IMR-90 (cell line): ENCODE measurements around the gene KCNJ10. TPM values are rescaled to one million over a fixed set of nuclear protein-coding genes. Genes with fewer than 3 reads are reported as not detected.

Source experiments
- ATAC-seq: fragments of 200-7000 bp; cut with Tn5 transposase; 2 replicates; pipeline ENCODE4 v1.9.1; 2020; ENCODE audit warnings: low read depth, mild to moderate bottlenecking, moderate library complexity
- BruUV-seq: library from RNA; stranded (reverse); fragments of 400-500 nt; replicated peaks from 2 replicates; lab custom pipeline; 2021; lab: Mats Ljungman, UMichigan
- CTCF ChIA-PET: fragments of 300-600 bp; formaldehyde crosslinking; extraction: SDS; loops from one replicate; lab custom pipeline; 2021; ENCODE audit warnings: antibody characterized with exemption; lab: Yijun Ruan, JAX
- POLR2A ChIA-PET: fragments of 300-600 bp; sonication (Branson Sonifier 250); formaldehyde crosslinking; loops from one replicate; lab custom pipeline; 2022; ENCODE audit warnings: antibody characterized with exemption; ENCODE audit not compliant: unreplicated experiment; lab: Charles Lee
- DNase-seq: peaks from one replicate; pipeline ENCODE4 v3.0.0; 2013
- H2AFZ ChIP-seq: replicated peaks from 2 replicates; pipeline ENCODE3; 2013; ENCODE audit warnings: low read length, mild to moderate bottlenecking; ENCODE audit not compliant: poor library complexity
- H2AK5ac ChIP-seq: 2 replicates; pipeline ENCODE4 v1.6.1; 2013; ENCODE audit warnings: low read depth, low read length, inconsistent platforms
- H2AK9ac ChIP-seq: replicated peaks from 2 replicates; pipeline ENCODE3; 2013; ENCODE audit warnings: mild to moderate bottlenecking, low read depth, low read length, moderate library complexity; ENCODE audit not compliant: poor library complexity
- H2BK120ac ChIP-seq: 2 replicates; pipeline ENCODE4 v1.6.1; 2013; ENCODE audit warnings: low read depth, low read length, inconsistent platforms
- H2BK15ac ChIP-seq: 3 replicates; pipeline ENCODE4 v1.6.1; 2013; ENCODE audit warnings: low read depth, low read length, inconsistent platforms
- H2BK20ac ChIP-seq: 2 replicates; pipeline ENCODE4 v1.6.1; 2013; ENCODE audit warnings: low read depth, mild to moderate bottlenecking, inconsistent platforms, low read length, moderate library complexity
- H2BK5ac ChIP-seq: 2 replicates; pipeline ENCODE4 v1.6.1; 2013; ENCODE audit warnings: mild to moderate bottlenecking, low read depth, low read length, inconsistent platforms; ENCODE audit not compliant: poor library complexity, severe bottlenecking
- H3K14ac ChIP-seq: replicated peaks from 2 replicates; pipeline ENCODE4 v1.6.1; 2013; ENCODE audit warnings: low read depth, low read length, inconsistent platforms
- H3K18ac ChIP-seq: 2 replicates; pipeline ENCODE4 v1.6.1; 2013; ENCODE audit warnings: low read depth, low read length, control low read depth
- H3K23ac ChIP-seq: 2 replicates; pipeline ENCODE4 v1.6.1; 2013; ENCODE audit warnings: low read depth, low read length, inconsistent platforms
- H3K27ac ChIP-seq: 2 replicates; pipeline ENCODE4 v1.5.1; 2013; ENCODE audit warnings: mild to moderate bottlenecking, control low read depth, low read length; ENCODE audit not compliant: insufficient read depth
- H3K27me3 ChIP-seq: 2 replicates; pipeline ENCODE4 v1.6.1; 2013; ENCODE audit warnings: low read length; ENCODE audit not compliant: control insufficient read depth, insufficient read depth
- H3K36me3 ChIP-seq: 2 replicates; pipeline ENCODE4 v1.6.1; 2013; ENCODE audit warnings: low read length, mixed read lengths; ENCODE audit not compliant: control insufficient read depth, insufficient read depth
- H3K4ac ChIP-seq: 2 replicates; pipeline ENCODE4 v1.6.1; 2013; ENCODE audit warnings: low read depth, low read length, inconsistent platforms
- H3K4me1 ChIP-seq: 2 replicates; pipeline ENCODE4 v1.6.1; 2013; ENCODE audit warnings: low read length, mixed read lengths; ENCODE audit not compliant: control insufficient read depth, insufficient read depth
- H3K4me2 ChIP-seq: 2 replicates; pipeline ENCODE4 v1.6.1; 2013; ENCODE audit warnings: low read depth, mild to moderate bottlenecking, control low read depth, low read length, moderate library complexity
- H3K4me3 ChIP-seq: 2 replicates; pipeline ENCODE4 v1.5.1; 2013; ENCODE audit warnings: low read depth, mild to moderate bottlenecking, control low read depth, low read length, moderate library complexity; ENCODE audit not compliant: insufficient read depth
- H3K56ac ChIP-seq: 2 replicates; pipeline ENCODE4 v1.6.1; 2013; ENCODE audit warnings: low read length, inconsistent platforms; ENCODE audit not compliant: insufficient read depth; ENCODE audit errors: extremely low read depth
- H3K79me1 ChIP-seq, 2 experiments: 2 replicates each; pipeline ENCODE4 v1.6.1; 2013; ENCODE audit warnings: low read length in 2 of 2, inconsistent platforms in 1 of 2, low read depth in 1 of 2
- H3K9ac ChIP-seq: 2 replicates; pipeline ENCODE4 v1.6.1; 2013; ENCODE audit warnings: low read depth, low read length, control low read depth
- H3K9me1 ChIP-seq: 2 replicates; pipeline ENCODE4 v1.6.1; 2013; ENCODE audit warnings: low read length, inconsistent platforms; ENCODE audit not compliant: insufficient read depth
- H3K9me3 ChIP-seq: 2 replicates; pipeline ENCODE4 v1.6.1; 2013; ENCODE audit warnings: low read length; ENCODE audit not compliant: control insufficient read depth, insufficient read depth
- H4K20me1 ChIP-seq: 2 replicates; pipeline ENCODE4 v1.6.1; 2013; ENCODE audit warnings: low read length, inconsistent platforms; ENCODE audit not compliant: insufficient read depth
- H4K5ac ChIP-seq: 2 replicates; pipeline ENCODE4 v1.6.1; 2013; ENCODE audit warnings: mild to moderate bottlenecking, low read depth, low read length, control low read depth
- H4K8ac ChIP-seq, 2 experiments: 2 replicates each; pipeline ENCODE4 v1.6.1; 2013; ENCODE audit warnings: low read depth in 2 of 2, low read length in 2 of 2, control low read depth in 1 of 2, inconsistent platforms in 1 of 2
- H4K91ac ChIP-seq: 2 replicates; pipeline ENCODE4 v1.6.1; 2013; ENCODE audit warnings: low read depth, low read length, inconsistent platforms; ENCODE audit not compliant: insufficient read depth
- BHLHE40 ChIP-seq: fragments of 150-350 bp; IDR thresholded peaks from 2 replicates; pipeline ENCODE4 v1.6.1; 2016; ENCODE audit warnings: mild to moderate bottlenecking, low read depth, low read length
- CEBPB ChIP-seq: IDR thresholded peaks from 2 replicates; pipeline ENCODE4 v1.6.1; 2012; ENCODE audit warnings: low read depth, low read length, improper control_type of control experiment
- CHD1 ChIP-seq: IDR thresholded peaks from 2 replicates; pipeline ENCODE4 v1.6.1; 2012; ENCODE audit warnings: low read depth, low read length, improper control_type of control experiment
- FOS ChIP-seq: fragments of 150-350 bp; IDR thresholded peaks from 2 replicates; pipeline ENCODE4 v1.6.1; 2016; ENCODE audit warnings: low read depth, low read length
- MAFK ChIP-seq: IDR thresholded peaks from 2 replicates; pipeline ENCODE4 v1.6.1; 2012; ENCODE audit warnings: low read depth, low read length, improper control_type of control experiment
- MAZ ChIP-seq: IDR thresholded peaks from 2 replicates; pipeline ENCODE4 v1.6.1; 2012; ENCODE audit warnings: low read depth, mild to moderate bottlenecking, low read length, improper control_type of control experiment, moderate library complexity, borderline replicate concordance
- MXI1 ChIP-seq: IDR thresholded peaks from 2 replicates; pipeline ENCODE4 v1.6.1; 2012; ENCODE audit warnings: low read depth, mild to moderate bottlenecking, low read length, moderate library complexity, borderline replicate concordance
- NFE2L2 ChIP-seq: fragments of 150-350 bp; IDR thresholded peaks from 2 replicates; pipeline ENCODE4 v1.6.1; 2016; ENCODE audit warnings: low read depth, mild to moderate bottlenecking, low read length
- POLR2A ChIP-seq: IDR thresholded peaks from 2 replicates; pipeline ENCODE4 v1.6.1; 2012; ENCODE audit warnings: mild to moderate bottlenecking, low read depth, low read length
- RAD21 ChIP-seq: IDR thresholded peaks from 2 replicates; pipeline ENCODE4 v1.6.1; 2012; ENCODE audit warnings: low read length, improper control_type of control experiment
- RCOR1 ChIP-seq: IDR thresholded peaks from 2 replicates; pipeline ENCODE4 v1.6.1; 2012; ENCODE audit warnings: mild to moderate bottlenecking, low read length, improper control_type of control experiment; ENCODE audit not compliant: insufficient replicate concordance
- RFX5 ChIP-seq: IDR thresholded peaks from 2 replicates; pipeline ENCODE4 v1.8.0; 2012; ENCODE audit warnings: low read depth, mild to moderate bottlenecking, low read length, moderate library complexity
- SMC3 ChIP-seq: fragments of 150-350 bp; IDR thresholded peaks from 2 replicates; pipeline ENCODE4 v1.6.1; 2016; ENCODE audit warnings: low read depth, mild to moderate bottlenecking, antibody characterized with exemption, low read length, moderate library complexity
- WGBS, 2 experiments: methylation state at CpG; one replicate each; pipeline versions ENCODE4 v1.1.5 to v1.1.7; 2013; ENCODE audit warnings: missing lambda C conversion rate in 2 of 2; ENCODE audit not compliant: insufficient read length in 1 of 2; ENCODE audit errors: extremely low coverage in 2 of 2; 5-methylcytosine and 5-hydroxymethylcytosine counted together
- dilution Hi-C: fragments of 300-500 bp; cut with HindIII; formaldehyde crosslinking; loops from one replicate; pipeline ENCODE4 v1.14.3; 2018; ENCODE audit warnings: low sequenced_read_pairs; ENCODE audit not compliant: unreplicated experiment
- in situ Hi-C: fragments of 300-500 bp; cut with MboI; formaldehyde crosslinking; loops from 3 replicates; pipeline ENCODE4 v1.14.3; 2019; ENCODE audit warnings: low sequenced_read_pairs, inconsistent platforms, mixed read lengths
- intact Hi-C: fragments of 100-400 bp; cut with micrococcal nuclease; formaldehyde crosslinking; loops from 2 replicates; pipeline ENCODE4 v1.10.0; 2022
- polyA plus RNA-seq, 3 experiments: library from polyadenylated mRNA; depleted of rRNA; stranded (reverse); fragments of >200 nt; gene quantifications; 2 replicates each; pipeline ENCODE4 v1.2.3, GENCODE V29; 2012; ENCODE audit warnings: low replicate concordance in 1 of 3
- total RNA-seq: library from RNA; depleted of rRNA; stranded (reverse); fragments of >200 nt; gene quantifications from 2 replicates; pipeline ENCODE4 v1.2.3, GENCODE V29; 2012
- TF ChIP-seq, protein P1 (sequence below): conservative IDR thresholded peaks from 2 replicates; pipeline ENCODE4 v1.5.1; 2012; ENCODE audit warnings: mild to moderate bottlenecking, low read depth, low read length, improper control_type of control experiment
- TF ChIP-seq, protein P2 (sequence below): fragments of 150-350 bp; IDR thresholded peaks from 2 replicates; pipeline ENCODE4 v1.6.1; 2017; ENCODE audit warnings: mild to moderate bottlenecking, antibody characterized with exemption, low read length, low read depth
- TF ChIP-seq, protein P3 (sequence below): fragments of 150-350 bp; IDR thresholded peaks from 2 replicates; pipeline ENCODE4 v1.6.1; 2016; ENCODE audit warnings: low read depth, mild to moderate bottlenecking, low read length, moderate library complexity, borderline replicate concordance

The KCNJ10 gene
- total and polyA plus RNA-seq, 2 of the 4 experiments (the other 2 are of a cell fraction): not detected

DNA sequence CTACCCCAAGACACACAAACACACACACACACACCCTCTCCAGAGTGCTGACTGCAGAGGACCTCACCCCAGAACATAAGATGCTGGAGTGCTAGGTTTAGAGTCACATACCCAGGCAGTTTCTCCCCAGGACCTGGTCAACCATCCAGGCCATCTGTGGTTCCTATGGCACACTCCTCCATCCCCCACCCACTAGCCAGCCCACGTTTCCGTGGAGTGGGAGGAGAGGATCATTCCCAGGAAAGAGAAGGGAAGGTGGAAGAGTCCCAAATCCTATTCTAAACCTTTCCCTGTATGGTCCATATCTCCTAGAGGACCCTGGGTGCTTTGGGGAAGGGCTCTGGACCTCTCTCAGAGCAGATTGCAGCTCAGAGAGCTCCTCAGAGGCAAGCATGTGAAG, 12.5 kb upstream of the KCNJ10 start:
- H3K14ac ChIP-seq: no peak overlapping the region
- no peak overlapping the region for H2AFZ ChIP-seq
- BruUV-seq: no TSS peak
- ChIA-PET POLR2A (interaction anchor here (0.6 kb wide), 1 partner anchor 193 kb away, joined by 11 read pairs; no protein-coding TSS in a partner anchor), CTCF (interaction anchor here (1.7 kb wide), 1 partner anchor 36 kb away, joined by 6 read pairs; no protein-coding TSS in a partner anchor)
- H4K5ac ChIP-seq: no peak overlapping the region
- no peak overlapping the region for H4K8ac ChIP-seq
- H2AK9ac ChIP-seq: no peak overlapping the region
- in situ Hi-C loops (no loop called here), dilution Hi-C loops (no loop called here), intact Hi-C loops (no loop called here)
- no peaks in the 10 kb centered on the region for H3K9me1 ChIP-seq
- peaks cover 62% of the 10 kb centered on the region for H3K27me3 ChIP-seq
- H3K4me1 ChIP-seq: peaks cover 3% of the 10 kb centered on the region; the same call in 1 of the 2 replicates
- H4K20me1 ChIP-seq: no peaks in the 10 kb centered on the region
- H3K36me3 ChIP-seq: no peaks in the 10 kb centered on the region
- no peak overlapping the region for H3K9ac ChIP-seq
- no peak overlapping the region for H3K27ac ChIP-seq
- H3K56ac ChIP-seq: no peak overlapping the region
- no peak overlapping the region for H3K23ac ChIP-seq
- H3K4me3 ChIP-seq: no peak overlapping the region
- H3K4me2 ChIP-seq: no peak overlapping the region
- no peaks in the 10 kb centered on the region for H3K79me1 ChIP-seq
- no peak overlapping the region for H3K18ac ChIP-seq
- no peak for TF ChIP-seq MAZ
- no peak for TF ChIP-seq CHD1
- no peak for TF ChIP-seq CEBPB
- no peak for TF ChIP-seq RCOR1
- TF ChIP-seq RAD21: no peak
- no peak for TF ChIP-seq RFX5
- no peak for TF ChIP-seq NFE2L2
- no peak for TF ChIP-seq MAFK
- TF ChIP-seq, protein P1, sequence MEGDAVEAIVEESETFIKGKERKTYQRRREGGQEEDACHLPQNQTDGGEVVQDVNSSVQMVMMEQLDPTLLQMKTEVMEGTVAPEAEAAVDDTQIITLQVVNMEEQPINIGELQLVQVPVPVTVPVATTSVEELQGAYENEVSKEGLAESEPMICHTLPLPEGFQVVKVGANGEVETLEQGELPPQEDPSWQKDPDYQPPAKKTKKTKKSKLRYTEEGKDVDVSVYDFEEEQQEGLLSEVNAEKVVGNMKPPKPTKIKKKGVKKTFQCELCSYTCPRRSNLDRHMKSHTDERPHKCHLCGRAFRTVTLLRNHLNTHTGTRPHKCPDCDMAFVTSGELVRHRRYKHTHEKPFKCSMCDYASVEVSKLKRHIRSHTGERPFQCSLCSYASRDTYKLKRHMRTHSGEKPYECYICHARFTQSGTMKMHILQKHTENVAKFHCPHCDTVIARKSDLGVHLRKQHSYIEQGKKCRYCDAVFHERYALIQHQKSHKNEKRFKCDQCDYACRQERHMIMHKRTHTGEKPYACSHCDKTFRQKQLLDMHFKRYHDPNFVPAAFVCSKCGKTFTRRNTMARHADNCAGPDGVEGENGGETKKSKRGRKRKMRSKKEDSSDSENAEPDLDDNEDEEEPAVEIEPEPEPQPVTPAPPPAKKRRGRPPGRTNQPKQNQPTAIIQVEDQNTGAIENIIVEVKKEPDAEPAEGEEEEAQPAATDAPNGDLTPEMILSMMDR: no peak
- no peak for TF ChIP-seq MXI1
- TF ChIP-seq BHLHE40: no peak
- TF ChIP-seq, protein P2, sequence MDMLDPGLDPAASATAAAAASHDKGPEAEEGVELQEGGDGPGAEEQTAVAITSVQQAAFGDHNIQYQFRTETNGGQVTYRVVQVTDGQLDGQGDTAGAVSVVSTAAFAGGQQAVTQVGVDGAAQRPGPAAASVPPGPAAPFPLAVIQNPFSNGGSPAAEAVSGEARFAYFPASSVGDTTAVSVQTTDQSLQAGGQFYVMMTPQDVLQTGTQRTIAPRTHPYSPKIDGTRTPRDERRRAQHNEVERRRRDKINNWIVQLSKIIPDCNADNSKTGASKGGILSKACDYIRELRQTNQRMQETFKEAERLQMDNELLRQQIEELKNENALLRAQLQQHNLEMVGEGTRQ: no peak
- TF ChIP-seq, protein P3, sequence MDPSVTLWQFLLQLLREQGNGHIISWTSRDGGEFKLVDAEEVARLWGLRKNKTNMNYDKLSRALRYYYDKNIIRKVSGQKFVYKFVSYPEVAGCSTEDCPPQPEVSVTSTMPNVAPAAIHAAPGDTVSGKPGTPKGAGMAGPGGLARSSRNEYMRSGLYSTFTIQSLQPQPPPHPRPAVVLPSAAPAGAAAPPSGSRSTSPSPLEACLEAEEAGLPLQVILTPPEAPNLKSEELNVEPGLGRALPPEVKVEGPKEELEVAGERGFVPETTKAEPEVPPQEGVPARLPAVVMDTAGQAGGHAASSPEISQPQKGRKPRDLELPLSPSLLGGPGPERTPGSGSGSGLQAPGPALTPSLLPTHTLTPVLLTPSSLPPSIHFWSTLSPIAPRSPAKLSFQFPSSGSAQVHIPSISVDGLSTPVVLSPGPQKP: no peak
- TF ChIP-seq POLR2A: no peak
- no peak for TF ChIP-seq FOS
- no peak for TF ChIP-seq SMC3
- H2AK5ac ChIP-seq: no peak overlapping the region
- DNase-seq: no peak
- no peak overlapping the region for H4K91ac ChIP-seq
- no peak overlapping the region for H2BK20ac ChIP-seq
- ATAC-seq: no peak
- WGBS, 2 experiments: no CpG with 5 or more reads among the region's 2 CpGs
- no peak overlapping the region for H2BK120ac ChIP-seq
- H3K4ac ChIP-seq: no peak overlapping the region
- H3K9me3 ChIP-seq: no peaks in the 10 kb centered on the region; the same call in none of the 2 replicates
- H2BK15ac ChIP-seq: no peak overlapping the region
- H2BK5ac ChIP-seq: no peak overlapping the region
